Measurements from ENCODE around the gene AGXT2. TPM values are rescaled to one million over a fixed set of nuclear protein-coding genes. Genes with fewer than 3 reads are reported as not detected.

Gene AGXT2
- total and polyA plus RNA-seq, 9 of the 15 experiments (the other 6 are each of a cell fraction or from before 2014, with no cell fraction given): not detected

- TF ChIP-seq NR4A1 (CRISPR knock-in tag; IDR thresholded peaks at IDR 0.05): no peak
- TF ChIP-seq NR4A1 (tag; IDR thresholded peaks at IDR 0.05): no peak
- no peak for TF ChIP-seq ELF1 (tag; IDR thresholded peaks at IDR 0.05)
These were observed 89.7 kb downstream of the AGXT2 start (continued) for GRCh38 chr5:34957857-34958690.

- H4K20me1 ChIP-seq (replicated peaks; ENCODE audit: control insufficient read depth, insufficient read depth, low read length): no peaks in the 10 kb centered on the region
- H3K9me1 ChIP-seq (ENCODE audit: control insufficient read depth, insufficient read depth, low read length): no peaks in the 10 kb centered on the region
- H3K79me2 ChIP-seq (ENCODE audit: control insufficient read depth, insufficient read depth, low read length): no peaks in the 10 kb centered on the region
- WGBS (ENCODE audit: insufficient coverage, low coverage, missing lambda C conversion rate): 88% methylated on average over 1 of the region's 1 CpG
- no peak overlapping the region for H2AFZ ChIP-seq (ENCODE audit: low read depth, low read length)
- H3K36me3 ChIP-seq (ENCODE audit: control insufficient read depth, insufficient read depth, low read length): peaks cover 42% of the 10 kb centered on the region
- H3K4me1 ChIP-seq (replicated peaks in 1 of 2; ENCODE audit: control insufficient read depth in 2 of 2, insufficient read depth in 2 of 2, low read length in 2 of 2): no peaks in the 10 kb centered on the region
- no peak for DNase-seq (ENCODE audit: extremely low read depth in 1 of 4, low spot score in 3 of 4)
- in situ Hi-C loops (cut with MboI) (no loop called here), intact Hi-C loops (cut with micrococcal nuclease) (no loop called here)
- FAIRE-seq: no peak
- H3K4me2 ChIP-seq (ENCODE audit: insufficient read depth, low read length): no peak overlapping the region
- BruUV-seq (replicated peaks): no TSS peak
- H3K9ac ChIP-seq (ENCODE audit: insufficient read depth in 1 of 2, low read depth in 2 of 2, low read length in 2 of 2): no peak overlapping the region
- H3K27me3 ChIP-seq (ENCODE audit: control insufficient read depth in 2 of 2, insufficient read depth in 2 of 2, low read length in 2 of 2): no peaks in the 10 kb centered on the region
- CTCF ChIA-PET (ENCODE audit: low intra/inter-chr PET ratio): interaction anchor here (0.6 to 1.3 kb wide), 2 partner anchors 46 to 249 kb away, joined by 3 to 8 read pairs; no protein-coding TSS in a partner anchor
- no peaks in the 10 kb centered on the region for H3K9me3 ChIP-seq (replicated peaks; ENCODE audit: control insufficient read depth, insufficient read depth, low read depth, low read length)
- ATAC-seq: no peak
- no peak overlapping the region for H3K4me3 ChIP-seq
- no peak overlapping the region for H3K27ac ChIP-seq (ENCODE audit: extremely low read depth, low read depth, low read length)
- TF ChIP-seq GATA2 (CRISPR knock-in tag; IDR thresholded peaks at IDR 0.05) (no peak), ETV6 (IDR thresholded peaks at IDR 0.05; ENCODE audit: borderline replicate concordance in 1 of 2, low read depth in 2 of 2, low read length in 1 of 2) (no peak), ETV6 (CRISPR knock-in tag; IDR thresholded peaks at IDR 0.05; ENCODE audit: borderline replicate concordance) (no peak), MYNN (IDR thresholded peaks at IDR 0.05) (peak; percentile 39; the same call in 1 of the 2 replicates), MYNN (CRISPR knock-in tag; IDR thresholded peaks at IDR 0.05) (no peak), MEF2A (IDR thresholded peaks at IDR 0.05; ENCODE audit: control insufficient read depth, low read depth, low read length) (no peak), SAFB (IDR thresholded peaks at IDR 0.05; ENCODE audit: borderline replicate concordance, low read depth, low read length) (no peak)
- TF ChIP-seq, protein P1, sequence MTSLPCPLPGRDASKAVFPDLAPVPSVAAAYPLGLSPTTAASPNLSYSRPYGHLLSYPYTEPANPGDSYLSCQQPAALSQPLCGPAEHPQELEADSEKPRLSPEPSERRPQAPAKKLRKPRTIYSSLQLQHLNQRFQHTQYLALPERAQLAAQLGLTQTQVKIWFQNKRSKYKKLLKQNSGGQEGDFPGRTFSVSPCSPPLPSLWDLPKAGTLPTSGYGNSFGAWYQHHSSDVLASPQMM (CRISPR knock-in tag; IDR thresholded peaks at IDR 0.05): no peak
- POLR2A ChIA-PET: interaction anchor here (0.8 to 1.1 kb wide), 2 partner anchors 10 to 27 kb away, joined by 3 to 4 read pairs; no protein-coding TSS in a partner anchor
These were observed 90.4 kb downstream of the AGXT2 start for GRCh38 chr5:34957321-34957720.

Other genes with a start within 250 kb of the AGXT2 start
- not detected in 2 replicates for gene TTC23L, start 208.8 kb downstream of the AGXT2 start, total RNA-seq (2014; rRNA removed)
- 0.07 TPM in 1 of 2 replicates, not detected in the other for gene TTC23L, start 208.8 kb downstream of the AGXT2 start, total RNA-seq (2014; rRNA removed; fragmentation: Illumina TruSeq; extraction: Trizol)
- 0.04 and 0.15 TPM in 2 replicates for gene TTC23L, start 208.8 kb downstream of the AGXT2 start, total RNA-seq (2015; rRNA removed; fragmentation: Illumina TruSeq; extraction: Trizol)
- gene TTC23L, start 208.8 kb downstream of the AGXT2 start, total RNA-seq (2021): 0.11 and 0.27 TPM in 2 replicates
- 0.14 and 0.39 TPM in 2 replicates for gene TTC23L, start 208.8 kb downstream of the AGXT2 start, polyA plus RNA-seq (2011; rRNA removed)
- gene TTC23L, start 208.8 kb downstream of the AGXT2 start, polyA plus RNA-seq (2014; fragmentation: Illumina TruSeq; extraction: Trizol): 0.15 and 0.18 TPM in 2 replicates
- gene TTC23L, start 208.8 kb downstream of the AGXT2 start, polyA plus RNA-seq (2014; fragmentation: Nextera tagmentation; extraction: Ambion mirVana): under 1 TPM in 1 of 2 experiments, not detected in 1; 0.32 TPM
- 0.03 and 0.19 TPM in 2 replicates for gene TTC23L, start 208.8 kb downstream of the AGXT2 start, polyA plus RNA-seq (2014; rRNA removed)
- gene RAD1, start 132.4 kb downstream of the AGXT2 start, total RNA-seq (2014; rRNA removed): 52.9 and 62.7 TPM in 2 replicates
- gene RAD1, start 132.4 kb downstream of the AGXT2 start, total RNA-seq (2014; rRNA removed; fragmentation: Illumina TruSeq; extraction: Trizol): 59.4 and 60.9 TPM in 2 replicates
- 52.4 and 60.8 TPM in 2 replicates for gene RAD1, start 132.4 kb downstream of the AGXT2 start, total RNA-seq (2015; rRNA removed; fragmentation: Illumina TruSeq; extraction: Trizol)
- 54.1 and 54.9 TPM in 2 replicates for gene RAD1, start 132.4 kb downstream of the AGXT2 start, total RNA-seq (2021)
- gene RAD1, start 132.4 kb downstream of the AGXT2 start, polyA plus RNA-seq (2011; rRNA removed): 52.1 and 78.1 TPM in 2 replicates
- gene RAD1, start 132.4 kb downstream of the AGXT2 start, polyA plus RNA-seq (2014; fragmentation: Illumina TruSeq; extraction: Trizol): 44.5 and 54.9 TPM in 2 replicates
- 100 to 1,000 TPM; 120 to 148 TPM for gene RAD1, start 132.4 kb downstream of the AGXT2 start, polyA plus RNA-seq (2014; fragmentation: Nextera tagmentation; extraction: Ambion mirVana)
- gene RAD1, start 132.4 kb downstream of the AGXT2 start, polyA plus RNA-seq (2014; rRNA removed): 54.4 and 69.3 TPM in 2 replicates
- 118 and 119 TPM in 2 replicates for gene BRIX1, start 132.2 kb downstream of the AGXT2 start, total RNA-seq (2014; rRNA removed)
- gene BRIX1, start 132.2 kb downstream of the AGXT2 start, total RNA-seq (2014; rRNA removed; fragmentation: Illumina TruSeq; extraction: Trizol): 159 and 166 TPM in 2 replicates
- gene BRIX1, start 132.2 kb downstream of the AGXT2 start, total RNA-seq (2015; rRNA removed; fragmentation: Illumina TruSeq; extraction: Trizol): 156 and 169 TPM in 2 replicates
- gene BRIX1, start 132.2 kb downstream of the AGXT2 start, total RNA-seq (2021): 115 and 119 TPM in 2 replicates
- gene BRIX1, start 132.2 kb downstream of the AGXT2 start, polyA plus RNA-seq (2011; rRNA removed): 112 and 161 TPM in 2 replicates
- 142 and 193 TPM in 2 replicates for gene BRIX1, start 132.2 kb downstream of the AGXT2 start, polyA plus RNA-seq (2014; fragmentation: Illumina TruSeq; extraction: Trizol)
- 100 to 1,000 TPM; 125 to 157 TPM for gene BRIX1, start 132.2 kb downstream of the AGXT2 start, polyA plus RNA-seq (2014; fragmentation: Nextera tagmentation; extraction: Ambion mirVana)
- 161 and 170 TPM in 2 replicates for gene BRIX1, start 132.2 kb downstream of the AGXT2 start, polyA plus RNA-seq (2014; rRNA removed)
- 77.5 and 83.3 TPM in 2 replicates for gene DNAJC21, start 118.4 kb downstream of the AGXT2 start, total RNA-seq (2014; rRNA removed)
- 104 and 118 TPM in 2 replicates for gene DNAJC21, start 118.4 kb downstream of the AGXT2 start, total RNA-seq (2014; rRNA removed; fragmentation: Illumina TruSeq; extraction: Trizol)
- gene DNAJC21, start 118.4 kb downstream of the AGXT2 start, total RNA-seq (2015; rRNA removed; fragmentation: Illumina TruSeq; extraction: Trizol): 98.0 and 102 TPM in 2 replicates
- 66.3 and 70.7 TPM in 2 replicates for gene DNAJC21, start 118.4 kb downstream of the AGXT2 start, total RNA-seq (2021)
- 32.2 and 58.5 TPM in 2 replicates for gene DNAJC21, start 118.4 kb downstream of the AGXT2 start, polyA plus RNA-seq (2011; rRNA removed)
- 86.5 and 105 TPM in 2 replicates for gene DNAJC21, start 118.4 kb downstream of the AGXT2 start, polyA plus RNA-seq (2014; fragmentation: Illumina TruSeq; extraction: Trizol)
- 10 to 100 TPM; 26.6 to 29.7 TPM for gene DNAJC21, start 118.4 kb downstream of the AGXT2 start, polyA plus RNA-seq (2014; fragmentation: Nextera tagmentation; extraction: Ambion mirVana)
- gene DNAJC21, start 118.4 kb downstream of the AGXT2 start, polyA plus RNA-seq (2014; rRNA removed): 54.9 and 63.9 TPM in 2 replicates
- gene PRLR, start 182.5 kb upstream of the AGXT2 start, total RNA-seq (2014; rRNA removed): not detected in 2 replicates
- gene PRLR, start 182.5 kb upstream of the AGXT2 start, total RNA-seq (2014; rRNA removed; fragmentation: Illumina TruSeq; extraction: Trizol): not detected in 2 replicates
- not detected in 2 replicates for gene PRLR, start 182.5 kb upstream of the AGXT2 start, total RNA-seq (2015; rRNA removed; fragmentation: Illumina TruSeq; extraction: Trizol)
- 0.02 and 0.25 TPM in 2 replicates for gene PRLR, start 182.5 kb upstream of the AGXT2 start, total RNA-seq (2021)
- gene PRLR, start 182.5 kb upstream of the AGXT2 start, polyA plus RNA-seq (2011; rRNA removed): not detected in 2 replicates
- not detected in 2 replicates for gene PRLR, start 182.5 kb upstream of the AGXT2 start, polyA plus RNA-seq (2014; fragmentation: Illumina TruSeq; extraction: Trizol)
- not detected for gene PRLR, start 182.5 kb upstream of the AGXT2 start, polyA plus RNA-seq (2014; fragmentation: Nextera tagmentation; extraction: Ambion mirVana)
- not detected in 2 replicates for gene PRLR, start 182.5 kb upstream of the AGXT2 start, polyA plus RNA-seq (2014; rRNA removed)

Data from K562 (cell line).